ENCODE data around the gene MRPL20.
A peak's percentile ranks its signal among the peaks of the same experiment; 100 is the strongest.
"Not testable (repeated sequence)": the region's sequence is repeated elsewhere in the genome, so short reads cannot be mapped to it uniquely, and the experiment has no call there.

The MRPL20 gene

GRCh38 chr1:1437904-1438376 is 30.8 kb upstream of the MRPL20 start:
- no peak for FAIRE-seq

GRCh38 chr1:1437033-1437903 is 30.2 kb upstream of the MRPL20 start:
- DNase-seq (ENCODE audit: insufficient read length, low spot score) (no peak), FAIRE-seq (no peak)

More at GRCh38 chr1:1437904-1438376, 30.8 kb upstream of the MRPL20 start:
- DNase-seq (ENCODE audit: insufficient read length, low spot score) = no peak

GRCh38 chr1:1436630-1437032 is 29.5 kb upstream of the MRPL20 start:
- FAIRE-seq (no peak), DNase-seq (ENCODE audit: insufficient read length, low spot score) (no peak)

- no peak for DNase-seq (ENCODE audit: insufficient read length, low spot score)
- FAIRE-seq = no peak
Measured at GRCh38 chr1:1435911-1436629, 29.0 kb upstream of the MRPL20 start.

- peak; percentile 71 for DNase-seq (ENCODE audit: insufficient read length, low spot score)
- FAIRE-seq = peak; percentile 92
Measured at GRCh38 chr1:1435106-1435903, 28.2 kb upstream of the MRPL20 start, which contains the start of gene VWA1. Gene VWA1, plus strand, starts transcription at chr1:1435690. Its CDS starts 59 bp downstream, at chr1:1435749.

- FAIRE-seq (no peak), DNase-seq (ENCODE audit: insufficient read length, low spot score) (no peak)
Measured at GRCh38 chr1:1434824-1435105, 27.7 kb upstream of the MRPL20 start.

GRCh38 chr1:1434131-1434823 is 27.2 kb upstream of the MRPL20 start:
- DNase-seq (ENCODE audit: insufficient read length, low spot score) (no peak), FAIRE-seq (no peak)

GRCh38 chr1:1433804-1434130 is 26.7 kb upstream of the MRPL20 start:
- no peak for DNase-seq (ENCODE audit: insufficient read length, low spot score)
- no peak for FAIRE-seq

- no peak for DNase-seq (ENCODE audit: insufficient read length, low spot score)
- no peak for FAIRE-seq
Measured at GRCh38 chr1:1432951-1433803, 26.1 kb upstream of the MRPL20 start.

- no peak for FAIRE-seq
- DNase-seq (ENCODE audit: insufficient read length, low spot score) = no peak
Measured at GRCh38 chr1:1432274-1432950, 25.3 kb upstream of the MRPL20 start.

GRCh38 chr1:1431845-1432273 is 24.8 kb upstream of the MRPL20 start:
- FAIRE-seq = no peak
- no peak for DNase-seq (ENCODE audit: insufficient read length, low spot score)

GRCh38 chr1:1430992-1431844 is 24.1 kb upstream of the MRPL20 start:
- DNase-seq (ENCODE audit: insufficient read length, low spot score) (no peak), FAIRE-seq (no peak)

GRCh38 chr1:1430114-1430982 is 23.3 kb upstream of the MRPL20 start:
- FAIRE-seq = no peak

GRCh38 chr1:1429671-1430073 is 22.6 kb upstream of the MRPL20 start:
- DNase-seq (ENCODE audit: insufficient read length, low spot score) = no peak
- FAIRE-seq = no peak

More at GRCh38 chr1:1430114-1430982, 23.3 kb upstream of the MRPL20 start:
- DNase-seq (ENCODE audit: insufficient read length, low spot score) = no peak

GRCh38 chr1:1428967-1429366 is 21.9 kb upstream of the MRPL20 start:
- DNase-seq (ENCODE audit: insufficient read length, low spot score); FAIRE-seq: not testable (repeated sequence)

- DNase-seq (ENCODE audit: insufficient read length, low spot score) (no peak), FAIRE-seq (peak; percentile 57)
Measured at GRCh38 chr1:1428174-1428573, 21.1 kb upstream of the MRPL20 start.

GRCh38 chr1:1427820-1428148 is 20.7 kb upstream of the MRPL20 start:
- FAIRE-seq = no peak

More at GRCh38 chr1:1427820-1428148, 20.7 kb upstream of the MRPL20 start:
- DNase-seq (ENCODE audit: insufficient read length, low spot score) = no peak

Measured in HTR-8/SVneo (cell line).